ENCODE data around the gene EZH2. TPM values are rescaled to one million over a fixed set of nuclear protein-coding genes. Genes with fewer than 3 reads are reported as not detected.

EZH2 gene
- total and polyA plus RNA-seq, 2 of the 4 experiments (the other 2 are of a cell fraction) = 13.1 to 19.8 TPM

- no peak for TF ChIP-seq CTCF (conservative IDR thresholded peaks at IDR 0.05; ENCODE audit: low read depth, low read length)
Measured at GRCh38 chr7:148883266-148884048, 634 bp downstream of the EZH2 start (continued).

- H3K27ac ChIP-seq (ENCODE audit: insufficient read depth, low read length) = peak overlapping the region; percentile 60
- WGBS, 2 experiments (ENCODE audit: extremely low coverage in 2 of 2, insufficient read length in 1 of 2) = 0% methylated on average over 1 of the region's 12 CpGs; no CpG with 5 or more reads in 1 of the 2 experiments
- H2BK120ac ChIP-seq (ENCODE audit: low read depth, low read length) = no peak overlapping the region
- H2AK5ac ChIP-seq (ENCODE audit: low read depth, low read length) = no peak overlapping the region
- peak overlapping the region; percentile 41; the same call in 1 of the 2 replicates for H3K56ac ChIP-seq (ENCODE audit: extremely low read depth, insufficient read depth, low read length)
- H2BK20ac ChIP-seq (ENCODE audit: low read depth, low read length) = no peak overlapping the region
- peak overlapping the region; percentile 1 for H2AK9ac ChIP-seq (replicated peaks; ENCODE audit: low read depth, low read length, poor library complexity)
- no peaks in the 10 kb centered on the region for H3K36me3 ChIP-seq (ENCODE audit: control insufficient read depth, insufficient read depth, low read length)
- dilution Hi-C loops (cut with HindIII; ENCODE audit: low sequenced_read_pairs, unreplicated experiment) = no loop called here
- ATAC-seq (ENCODE audit: low read depth) = no peak
- no peak overlapping the region for H4K91ac ChIP-seq (ENCODE audit: insufficient read depth, low read depth, low read length)
- H3K79me1 ChIP-seq (ENCODE audit: low read depth in 1 of 2, low read length in 2 of 2) = peaks cover 6 to 14% of the 10 kb centered on the region in 2 experiments; a peak in 2 of 4 replicates
- H2BK5ac ChIP-seq (ENCODE audit: low read depth, low read length, poor library complexity, severe bottlenecking) = no peak overlapping the region
- peak overlapping the region; percentile 71; the same call in 1 of the 2 replicates for H3K23ac ChIP-seq (ENCODE audit: low read depth, low read length)
- intact Hi-C loops (cut with micrococcal nuclease) = loop anchor here (5.0 kb wide), 1 partner anchor 99 kb away; no protein-coding TSS in a partner anchor
- no peak for DNase-seq
- TF ChIP-seq BHLHE40 (IDR thresholded peaks at IDR 0.05; ENCODE audit: low read depth, low read length) = no peak
- TF ChIP-seq RCOR1 (IDR thresholded peaks at IDR 0.05; ENCODE audit: insufficient replicate concordance, low read length) = no peak
- TF ChIP-seq CHD1 (IDR thresholded peaks at IDR 0.05; ENCODE audit: low read depth, low read length) = no peak
- TF ChIP-seq CTCF (conservative IDR thresholded peaks at IDR 0.05; ENCODE audit: low read depth, low read length) = no peak
- TF ChIP-seq, protein P1, sequence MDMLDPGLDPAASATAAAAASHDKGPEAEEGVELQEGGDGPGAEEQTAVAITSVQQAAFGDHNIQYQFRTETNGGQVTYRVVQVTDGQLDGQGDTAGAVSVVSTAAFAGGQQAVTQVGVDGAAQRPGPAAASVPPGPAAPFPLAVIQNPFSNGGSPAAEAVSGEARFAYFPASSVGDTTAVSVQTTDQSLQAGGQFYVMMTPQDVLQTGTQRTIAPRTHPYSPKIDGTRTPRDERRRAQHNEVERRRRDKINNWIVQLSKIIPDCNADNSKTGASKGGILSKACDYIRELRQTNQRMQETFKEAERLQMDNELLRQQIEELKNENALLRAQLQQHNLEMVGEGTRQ (IDR thresholded peaks at IDR 0.05; ENCODE audit: low read depth, low read length) = no peak
- no peak for TF ChIP-seq SMC3 (IDR thresholded peaks at IDR 0.05; ENCODE audit: low read depth, low read length)
- H3K27me3 ChIP-seq (ENCODE audit: control insufficient read depth, insufficient read depth, low read length) = no peaks in the 10 kb centered on the region
- CTCF ChIA-PET = interaction anchor here (1.3 kb wide), 1 partner anchor 27 kb away, joined by 5 read pairs; no protein-coding TSS in a partner anchor
- no peak overlapping the region for H4K5ac ChIP-seq (ENCODE audit: low read depth, low read length)
- H3K9me3 ChIP-seq (ENCODE audit: control insufficient read depth, insufficient read depth, low read length) = no peaks in the 10 kb centered on the region
- POLR2A ChIA-PET (ENCODE audit: unreplicated experiment) = no interaction called here
- in situ Hi-C loops (cut with MboI; ENCODE audit: low sequenced_read_pairs) = no loop called here
- no peaks in the 10 kb centered on the region; the same call in 1 of the 2 replicates for H4K20me1 ChIP-seq (ENCODE audit: insufficient read depth, low read length)
- peak overlapping the region; percentile 83 for H3K9ac ChIP-seq (ENCODE audit: low read depth, low read length)
- peaks cover 2% of the 10 kb centered on the region; the same call in 1 of the 2 replicates for H3K4me1 ChIP-seq (ENCODE audit: control insufficient read depth, insufficient read depth, low read length)
- H2AFZ ChIP-seq (replicated peaks; ENCODE audit: low read length, poor library complexity) = peak overlapping the region; percentile 84
- H3K4me2 ChIP-seq (ENCODE audit: low read depth, low read length) = peak overlapping the region; percentile 95
- no peak overlapping the region for H3K14ac ChIP-seq (replicated peaks; ENCODE audit: low read depth, low read length)
- no peak overlapping the region for H2BK15ac ChIP-seq (ENCODE audit: low read depth, low read length)
- no peak overlapping the region for H3K4ac ChIP-seq (ENCODE audit: low read depth, low read length)
- no peaks in the 10 kb centered on the region for H3K9me1 ChIP-seq (ENCODE audit: insufficient read depth, low read length)
- peak overlapping the region; percentile 95 for H3K4me3 ChIP-seq (ENCODE audit: insufficient read depth, low read depth, low read length)
- H3K18ac ChIP-seq (ENCODE audit: low read depth, low read length) = no peak overlapping the region
- BruUV-seq (replicated peaks) = no TSS peak
- H4K8ac ChIP-seq (ENCODE audit: low read depth in 2 of 2, low read length in 2 of 2) = no peak overlapping the region
Measured at GRCh38 chr7:148882841-148883265, 1.2 kb downstream of the EZH2 start.
